MG63 (cell line): ENCODE data around the gene ADARB2. TPM values are rescaled to one million over a fixed set of nuclear protein-coding genes. Genes with fewer than 3 reads are reported as not detected.
"Not testable (repeated sequence)": the region's sequence is repeated elsewhere in the genome, so short reads cannot be mapped to it uniquely, and the experiment has no call there.

ENCODE experiments used
- DNase-seq: peaks from one replicate; pipeline ENCODE4 v3.0.0-alpha.2; 2020
- H3K27me3 ChIP-seq: fragments of 250-450 bp; sonication (Bioruptor Pico); 2 replicates; pipeline ENCODE4 v1.5.1; 2020; ENCODE audit warnings: mild to moderate bottlenecking, moderate library complexity
- H3K36me3 ChIP-seq: fragments of 250-450 bp; sonication (Bioruptor Pico); 2 replicates; pipeline ENCODE4 v1.5.1; 2020; ENCODE audit warnings: mild to moderate bottlenecking, moderate library complexity
- H3K4me3 ChIP-seq: fragments of 250-450 bp; sonication (Bioruptor Pico); 2 replicates; pipeline ENCODE4 v1.5.1; 2020; ENCODE audit warnings: mild to moderate bottlenecking, moderate library complexity
- H3K9me3 ChIP-seq: fragments of 250-450 bp; sonication (Bioruptor Pico); 2 replicates; pipeline ENCODE4 v1.5.1; 2020; ENCODE audit warnings: mild to moderate bottlenecking, moderate library complexity
- total RNA-seq: library from RNA; depleted of rRNA; stranded (reverse); fragments of >200 nt; shearing (Covaris generic); gene quantifications from 2 replicates; pipeline ENCODE4 v1.2.3, GENCODE V29; 2014; ENCODE audit warnings: low replicate concordance

Gene ADARB2
- total RNA-seq, 1 experiment from 2014 or later = not detected

DNA sequence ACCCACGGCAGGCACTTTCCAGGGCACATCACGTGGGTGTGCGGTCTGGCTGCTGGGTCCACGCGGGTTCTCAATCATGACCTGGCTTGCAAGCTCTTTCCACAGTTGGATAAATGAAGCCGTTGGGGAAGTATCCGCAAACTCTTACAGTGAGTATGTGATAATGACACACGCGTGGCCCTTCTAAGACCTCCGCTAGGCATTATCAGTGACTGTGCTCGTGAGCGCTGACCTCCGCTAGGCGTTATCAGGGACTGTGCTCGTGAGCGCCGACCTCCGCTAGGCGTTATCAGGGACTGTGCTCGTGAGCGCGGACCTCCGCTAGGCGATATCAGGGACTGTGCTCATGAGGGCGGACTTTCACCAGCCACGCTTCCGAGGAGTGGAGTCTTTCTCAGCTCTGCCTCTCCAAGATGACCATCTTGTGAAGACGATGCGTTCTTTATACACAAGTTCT is 574.1 kb downstream of the ADARB2 start:
- DNase-seq = no peak
- Histone ChIP-seq H3K4me3 (no peak overlapping the region), H3K9me3 (no peaks in the 10 kb centered on the region), H3K36me3 (no peaks in the 10 kb centered on the region), H3K27me3 (peaks cover 5% of the 10 kb centered on the region; the same call in 1 of the 2 replicates)

DNA sequence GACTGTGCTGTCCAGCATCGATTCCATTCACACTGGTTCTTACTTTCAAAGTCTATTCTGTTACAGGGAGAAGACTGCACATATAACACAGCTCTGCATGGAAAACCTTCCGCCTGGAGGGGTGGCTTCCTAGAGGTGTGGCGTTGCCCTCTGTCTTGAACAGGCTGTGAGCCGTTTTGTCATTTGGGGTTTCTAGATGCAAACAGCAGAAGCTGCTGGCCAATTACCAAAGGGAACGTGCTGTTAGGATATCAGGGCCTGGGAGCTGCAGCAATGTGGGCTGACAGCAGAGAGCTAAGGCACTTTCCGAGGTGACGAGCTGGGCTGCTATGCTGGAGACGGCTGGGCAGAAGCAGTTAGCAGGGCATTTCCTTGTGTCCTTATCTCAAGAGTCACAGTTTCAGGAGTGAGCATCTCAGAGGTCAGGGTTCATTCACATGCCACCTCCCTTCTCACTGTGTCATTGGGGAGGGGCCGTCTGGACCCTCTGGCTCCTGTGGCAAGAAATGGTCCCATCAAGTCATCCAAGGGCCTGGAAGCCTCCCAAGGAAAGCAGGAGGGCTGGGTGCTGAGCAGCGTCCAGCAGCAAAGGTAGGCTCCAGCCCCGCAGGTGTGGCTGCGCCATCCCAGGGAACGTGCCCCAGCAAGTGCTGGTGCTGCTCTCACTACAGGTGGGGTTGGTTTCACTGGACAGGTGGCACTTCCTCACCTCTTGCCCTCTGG is 574.7 kb downstream of the ADARB2 start:
- Histone ChIP-seq H3K9me3 (no peaks in the 10 kb centered on the region), H3K27me3 (no peaks in the 10 kb centered on the region), H3K4me3 (no peak overlapping the region), H3K36me3 (no peaks in the 10 kb centered on the region)
- DNase-seq = no peak

DNA sequence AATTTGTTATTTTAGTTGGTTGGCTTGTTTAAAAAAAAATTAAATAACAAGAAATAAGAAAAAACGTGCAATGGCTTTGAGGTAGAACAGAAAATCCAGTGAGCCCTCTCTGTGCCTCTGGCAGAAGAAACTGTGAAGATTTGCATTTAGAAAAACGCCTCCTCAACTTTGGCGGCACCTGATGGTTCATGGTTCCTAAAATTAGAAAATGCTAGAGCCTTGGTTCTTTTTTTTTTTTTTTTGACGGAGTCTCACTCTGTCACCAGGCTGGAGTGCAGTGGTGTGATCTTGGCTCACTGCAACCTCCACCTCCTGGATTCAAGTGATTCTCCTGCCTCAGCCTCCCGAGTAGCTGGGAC is 576.0 kb downstream of the ADARB2 start:
- not testable (repeated sequence) for H3K4me3 ChIP-seq, H3K9me3 ChIP-seq, H3K36me3 ChIP-seq, DNase-seq, H3K27me3 ChIP-seq

DNA sequence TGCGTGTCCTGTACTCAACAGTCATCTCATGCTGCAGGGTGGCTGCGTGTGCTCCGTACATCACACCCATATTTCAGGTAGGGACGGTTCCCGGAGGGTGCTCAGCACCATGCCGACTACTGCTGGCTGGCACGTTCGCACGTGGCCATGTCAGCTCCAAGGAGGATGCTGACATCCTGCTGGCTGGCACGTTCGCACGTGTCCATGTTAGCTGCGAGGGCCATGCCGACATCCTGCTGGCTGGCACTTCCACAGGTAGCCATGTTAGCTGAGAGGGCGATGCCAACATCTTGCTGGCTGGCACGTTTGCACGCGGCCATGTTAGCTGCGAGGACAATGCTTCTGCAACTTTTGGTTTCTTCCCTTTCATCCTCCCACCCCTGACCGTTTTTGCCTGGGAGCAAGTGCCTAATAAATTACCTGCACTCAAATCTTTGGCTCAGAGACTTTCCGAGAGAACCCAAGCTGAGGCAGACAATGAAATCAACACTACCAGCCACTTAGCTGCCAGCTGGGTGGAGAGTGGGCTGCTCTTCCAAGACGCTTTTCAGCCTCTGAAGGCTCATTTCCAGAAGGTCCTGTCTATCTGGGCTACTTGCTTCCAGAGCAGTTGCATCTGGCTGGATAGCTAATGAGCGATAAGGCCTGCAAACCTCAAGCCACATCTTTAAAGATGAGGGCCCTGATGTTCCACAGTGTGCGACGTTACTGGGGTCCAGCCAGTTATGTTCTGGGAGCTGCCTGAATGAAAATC is 576.6 kb downstream of the ADARB2 start:
- Histone ChIP-seq H3K9me3 (no peaks in the 10 kb centered on the region), H3K27me3 (no peaks in the 10 kb centered on the region), H3K36me3 (no peaks in the 10 kb centered on the region), H3K4me3 (no peak overlapping the region)
- no peak for DNase-seq

DNA sequence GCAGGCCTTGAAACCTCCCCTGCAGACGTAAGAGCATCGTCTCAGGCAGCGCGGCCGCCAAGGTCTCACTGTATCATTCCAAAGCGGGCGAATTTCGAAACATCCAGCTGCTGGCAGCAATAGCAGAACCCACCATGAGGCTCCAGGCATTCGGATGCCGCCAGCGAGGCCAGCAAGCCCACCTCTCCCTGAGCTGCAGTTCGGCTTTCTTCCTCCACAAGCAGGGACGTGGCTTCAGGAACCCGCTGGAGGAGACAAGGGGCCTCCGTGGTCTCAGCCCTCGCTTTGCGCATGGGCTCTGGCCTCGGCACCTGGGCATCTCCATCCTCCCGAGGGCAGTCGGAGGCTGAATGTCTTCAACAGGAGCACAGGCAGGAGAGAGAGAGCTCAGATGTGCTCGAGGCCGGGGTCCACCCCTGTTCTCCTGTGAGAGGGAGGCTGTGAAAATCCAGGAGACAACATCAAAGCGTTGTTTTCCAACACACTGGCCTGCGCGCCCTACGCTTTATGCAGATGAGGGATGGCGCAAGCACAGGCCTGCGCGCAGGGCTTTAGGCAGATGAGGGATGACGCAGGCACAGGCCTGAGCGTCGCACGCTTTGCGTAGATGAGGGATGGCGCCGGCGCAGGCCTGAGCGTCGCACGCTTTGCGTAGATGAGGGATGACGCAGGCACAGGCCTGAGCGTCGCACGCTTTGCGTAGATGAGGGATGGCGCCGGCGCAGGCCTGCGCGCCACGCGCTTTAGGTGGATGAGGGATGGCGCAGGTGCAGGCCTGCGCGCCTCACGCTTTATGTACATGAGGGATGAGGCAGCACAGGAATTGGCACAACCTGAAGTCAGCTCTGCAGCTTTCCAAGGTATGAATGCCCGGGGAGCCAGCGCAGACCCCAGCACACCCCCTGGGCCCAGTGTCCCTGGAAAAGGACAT is 577.9 kb downstream of the ADARB2 start:
- H3K9me3 ChIP-seq = no peaks in the 10 kb centered on the region
- no peak for DNase-seq
- H3K4me3 ChIP-seq = no peak overlapping the region

DNA sequence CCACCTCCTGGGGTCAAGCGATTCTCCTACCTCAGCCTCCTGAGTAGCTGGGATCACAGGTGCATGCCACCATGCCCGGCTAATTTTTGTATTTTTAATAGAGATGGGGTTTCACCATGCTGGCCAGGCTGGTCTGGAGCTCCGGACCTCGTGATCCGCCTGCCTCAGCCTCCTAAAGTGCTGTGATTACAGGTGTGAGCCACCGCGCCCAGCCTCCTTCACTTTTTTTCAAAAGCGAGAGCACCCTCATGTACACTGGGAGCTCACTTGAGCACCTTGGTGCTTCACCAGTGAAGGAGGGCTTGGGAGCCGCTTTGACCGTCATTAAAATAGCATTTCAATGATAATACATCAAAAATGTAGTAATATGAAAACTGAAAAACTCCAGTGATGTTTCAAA is 578.8 kb downstream of the ADARB2 start:
- not testable (repeated sequence) for H3K27me3 ChIP-seq, H3K9me3 ChIP-seq, H3K4me3 ChIP-seq, H3K36me3 ChIP-seq, DNase-seq

More for the DNA sequence above, 577.9 kb downstream of the ADARB2 start:
- Histone ChIP-seq H3K27me3 (no peaks in the 10 kb centered on the region), H3K36me3 (no peaks in the 10 kb centered on the region)

DNA sequence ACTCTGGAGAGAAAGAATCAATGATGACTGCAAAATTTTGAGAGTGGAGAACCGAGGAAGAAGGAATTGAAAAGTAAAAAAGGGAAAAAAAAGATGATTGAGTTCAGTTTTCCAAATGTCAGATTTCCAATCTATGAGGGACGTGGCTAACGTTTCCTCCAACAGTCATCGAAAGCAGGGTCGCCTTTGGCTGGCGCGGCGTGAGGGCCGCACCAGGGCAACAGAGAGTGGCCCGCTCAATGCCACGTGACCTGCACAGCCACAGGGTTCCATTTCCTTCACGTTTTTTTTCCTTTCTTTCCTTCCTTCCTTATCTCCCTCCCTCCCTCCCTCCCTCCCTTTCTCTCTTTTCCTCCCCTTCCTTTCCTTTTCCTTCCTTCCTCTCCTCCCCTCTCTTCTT is 579.3 kb downstream of the ADARB2 start:
- no peaks in the 10 kb centered on the region for H3K9me3 ChIP-seq
- no peak for DNase-seq
- no peaks in the 10 kb centered on the region for H3K27me3 ChIP-seq
- H3K4me3 ChIP-seq = no peak overlapping the region
- no peaks in the 10 kb centered on the region for H3K36me3 ChIP-seq

DNA sequence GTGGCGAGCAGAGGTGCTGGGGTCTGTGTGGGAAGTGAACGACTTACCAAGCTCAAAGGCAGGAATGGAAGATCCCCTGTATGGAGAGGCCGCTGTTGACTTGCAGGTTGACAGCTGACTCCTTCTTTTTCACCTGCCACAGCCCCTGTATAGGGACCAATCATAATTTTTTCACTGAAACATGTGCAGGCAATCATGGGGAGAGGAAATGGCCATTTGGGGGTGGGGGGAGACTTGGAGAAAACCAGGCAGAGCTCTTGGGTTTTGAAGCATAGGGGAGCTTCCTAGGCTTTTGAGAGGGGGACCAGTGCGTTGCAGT is 579.8 kb downstream of the ADARB2 start:
- H3K4me3 ChIP-seq = no peak overlapping the region
- no peaks in the 10 kb centered on the region for H3K27me3 ChIP-seq
- no peaks in the 10 kb centered on the region for H3K36me3 ChIP-seq
- no peak for DNase-seq
- no peaks in the 10 kb centered on the region for H3K9me3 ChIP-seq

DNA sequence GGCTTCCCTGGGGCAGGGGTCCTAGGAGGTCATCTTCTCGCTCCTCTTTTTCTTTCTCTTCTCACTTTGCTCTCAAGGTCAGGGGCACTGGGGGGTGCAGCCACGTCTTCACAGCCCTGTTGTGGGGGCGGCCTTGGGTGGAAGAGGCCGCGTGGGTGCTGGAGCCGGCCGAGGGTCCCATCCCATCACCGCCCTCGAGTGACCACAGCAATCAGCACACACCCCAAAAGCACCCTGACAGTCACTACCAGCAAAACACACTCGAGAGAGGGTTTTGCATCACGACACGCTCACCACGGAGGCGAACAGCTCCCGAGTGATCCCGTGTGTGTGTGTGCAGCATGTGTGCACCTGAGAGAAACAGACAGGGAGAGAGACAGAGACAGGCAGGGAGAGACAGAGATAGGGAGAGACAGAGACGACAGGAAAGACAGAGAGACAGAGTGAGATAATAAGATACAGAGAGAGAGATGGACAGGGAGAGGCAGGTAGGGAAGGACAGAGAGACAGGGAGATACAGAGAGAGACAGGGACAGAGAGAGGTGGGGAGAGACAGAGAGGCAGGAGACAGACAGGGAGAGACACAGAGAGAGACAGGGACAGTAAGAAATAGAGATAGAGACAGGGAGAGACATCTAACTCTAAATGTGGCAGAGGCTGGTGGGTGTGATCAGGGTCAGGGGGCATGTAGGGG is 580.3 kb downstream of the ADARB2 start:
- no peaks in the 10 kb centered on the region for H3K36me3 ChIP-seq
- DNase-seq = no peak
- no peaks in the 10 kb centered on the region for H3K9me3 ChIP-seq
- H3K27me3 ChIP-seq = no peaks in the 10 kb centered on the region
- H3K4me3 ChIP-seq = no peak overlapping the region

DNA sequence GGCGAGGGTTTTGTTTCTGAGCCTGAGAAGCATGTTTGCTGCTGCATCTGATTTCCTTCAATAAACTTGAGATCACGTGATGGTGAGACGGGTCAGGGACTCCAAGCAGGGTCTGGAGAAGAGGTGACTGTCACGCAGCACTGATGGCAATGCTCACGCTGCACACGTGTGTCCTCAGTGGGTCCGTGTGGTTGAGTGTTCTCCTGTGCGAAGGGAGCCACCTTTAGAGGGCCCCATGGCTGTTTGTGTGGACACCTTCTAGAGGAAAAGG is 580.8 kb downstream of the ADARB2 start:
- Histone ChIP-seq H3K36me3 (no peaks in the 10 kb centered on the region), H3K27me3 (no peaks in the 10 kb centered on the region), H3K9me3 (no peaks in the 10 kb centered on the region), H3K4me3 (no peak overlapping the region)
- DNase-seq = no peak

DNA sequence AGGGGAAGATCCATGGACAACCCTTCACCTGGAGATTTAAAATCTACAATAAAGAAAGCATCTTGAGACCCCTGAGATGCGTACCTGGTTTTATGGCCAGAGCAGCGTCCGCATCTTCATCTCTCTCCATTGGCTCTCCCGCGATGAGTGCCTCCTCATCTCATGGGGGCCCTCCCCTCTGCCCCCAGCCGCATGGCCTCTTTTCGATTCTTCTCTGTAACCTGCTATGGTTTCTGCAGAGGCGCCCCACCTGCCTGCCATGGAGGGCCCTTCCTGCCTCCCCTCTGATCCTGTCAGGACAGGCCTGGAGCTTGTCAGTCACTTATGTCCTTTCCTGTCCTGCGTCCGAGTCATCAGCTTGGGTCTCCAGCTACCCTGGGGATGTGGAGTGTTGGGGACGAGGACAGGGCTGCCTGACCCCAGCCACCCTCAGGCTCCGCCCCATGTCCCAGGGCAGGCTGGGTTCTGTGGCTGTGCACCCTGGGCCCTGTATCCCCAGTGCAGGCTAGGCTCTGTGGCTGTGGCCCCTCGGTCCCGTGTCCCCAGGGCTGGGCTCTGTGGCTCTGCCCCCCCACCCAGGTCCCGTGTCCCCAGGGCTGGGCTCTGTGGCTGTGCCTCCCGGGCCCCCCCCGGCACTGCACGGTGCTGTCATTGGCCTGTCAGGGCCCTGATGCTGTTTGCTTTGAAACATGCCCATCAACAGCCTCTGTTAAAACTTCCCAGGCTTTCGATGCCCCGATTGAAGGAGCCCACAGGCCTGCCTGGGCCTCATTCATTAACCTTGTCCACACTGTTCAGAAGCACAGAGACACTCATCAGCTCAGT is 581.3 kb downstream of the ADARB2 start:
- no peaks in the 10 kb centered on the region for H3K27me3 ChIP-seq
- H3K9me3 ChIP-seq = no peaks in the 10 kb centered on the region
- no peak overlapping the region for H3K4me3 ChIP-seq
- H3K36me3 ChIP-seq = no peaks in the 10 kb centered on the region
- DNase-seq = no peak

DNA sequence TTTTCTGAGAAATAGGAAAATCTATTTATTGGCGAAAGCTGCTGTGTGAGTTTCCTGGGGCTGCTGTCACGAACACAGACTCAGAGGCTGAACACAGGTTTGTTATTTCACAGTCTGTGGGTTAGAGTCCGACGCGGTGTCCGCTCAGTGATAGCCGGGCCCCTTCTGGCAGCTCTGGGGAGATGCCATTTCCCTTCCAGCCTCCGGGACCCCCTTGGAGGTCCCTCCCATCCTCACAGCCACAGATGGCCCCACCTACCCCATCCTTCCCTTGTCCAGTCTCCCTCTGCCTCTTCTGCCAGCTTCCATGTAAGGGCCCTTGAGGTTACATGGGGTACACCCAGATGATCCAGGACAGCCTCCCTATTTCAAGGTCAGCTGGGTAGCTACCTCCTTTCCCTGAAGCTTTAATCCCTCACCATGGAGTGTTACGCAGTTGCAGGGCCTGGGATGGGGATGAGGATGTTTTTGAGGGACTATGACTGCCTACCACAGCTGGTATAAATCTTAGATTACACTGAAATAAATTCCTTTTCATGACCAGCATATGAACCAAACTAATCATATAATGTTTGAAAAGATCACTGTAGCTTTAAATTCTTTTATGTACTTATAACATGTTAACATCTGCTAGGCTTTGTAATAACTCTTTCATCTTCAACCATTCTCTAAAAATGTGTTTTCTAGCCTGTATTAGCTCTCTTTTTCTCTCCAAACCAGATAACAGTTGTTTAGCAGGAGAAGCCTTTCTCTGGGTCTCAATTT is 582.6 kb downstream of the ADARB2 start:
- Histone ChIP-seq H3K4me3 (no peak overlapping the region), H3K9me3 (no peaks in the 10 kb centered on the region), H3K36me3 (no peaks in the 10 kb centered on the region), H3K27me3 (no peaks in the 10 kb centered on the region)
- DNase-seq = no peak

DNA sequence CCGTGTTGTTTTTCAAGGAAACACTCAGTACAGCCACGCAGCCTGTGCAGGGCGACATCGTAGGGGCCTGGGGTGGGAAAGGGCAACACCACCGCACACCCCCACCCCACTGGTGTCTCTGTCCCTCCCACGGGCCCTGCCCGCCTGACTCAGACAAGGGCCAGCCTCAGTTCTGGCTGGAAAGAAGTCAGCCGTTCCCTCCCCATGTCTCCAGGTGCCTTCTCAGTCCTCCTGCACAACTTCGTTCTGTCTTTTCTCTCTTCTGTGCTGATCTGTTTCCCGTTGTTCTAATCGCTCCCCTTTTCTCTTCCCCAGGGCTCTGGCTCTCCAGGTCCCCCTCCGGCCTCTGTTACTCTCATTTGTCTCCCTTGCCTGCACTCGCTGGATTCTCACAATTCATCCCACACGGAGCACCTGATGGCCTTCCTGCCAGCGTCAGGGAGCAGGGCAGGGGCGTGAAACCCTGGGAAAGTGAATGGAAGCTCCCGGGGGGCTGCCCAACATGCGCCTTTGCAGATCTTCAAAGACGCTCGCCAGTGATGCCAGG is 583.4 kb downstream of the ADARB2 start:
- Histone ChIP-seq H3K4me3 (no peak overlapping the region), H3K36me3 (no peaks in the 10 kb centered on the region), H3K27me3 (no peaks in the 10 kb centered on the region), H3K9me3 (no peaks in the 10 kb centered on the region)
- DNase-seq = no peak

DNA sequence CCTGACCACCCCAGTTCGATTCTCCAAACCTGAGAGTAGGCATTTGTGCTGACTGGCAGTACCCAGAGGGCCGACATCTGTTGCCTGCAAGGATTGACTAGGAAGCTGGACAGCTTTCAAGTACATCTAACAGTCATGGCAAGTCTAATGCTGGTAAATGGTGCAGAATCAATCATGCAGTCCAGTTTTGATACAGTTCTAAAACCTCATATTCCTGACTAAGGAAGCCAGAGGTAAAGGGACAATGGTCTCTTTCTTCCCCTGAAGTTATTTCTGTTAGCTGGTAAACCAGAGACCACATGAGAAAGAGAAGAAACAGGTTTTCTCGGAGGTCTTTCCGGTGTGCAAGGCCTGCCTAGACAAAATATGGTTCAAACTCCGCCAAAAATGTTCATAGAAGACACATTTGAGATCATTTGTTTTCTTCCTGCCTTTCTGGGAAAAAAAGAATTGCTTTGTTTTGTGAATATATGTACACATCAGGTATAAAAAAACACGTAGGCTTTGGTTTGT is 584.0 kb downstream of the ADARB2 start:
- no peak overlapping the region for H3K4me3 ChIP-seq
- H3K27me3 ChIP-seq = no peaks in the 10 kb centered on the region
- no peaks in the 10 kb centered on the region for H3K9me3 ChIP-seq
- no peak for DNase-seq
- H3K36me3 ChIP-seq = no peaks in the 10 kb centered on the region
